HUES6 (cell line): Measurements from ENCODE around the gene MTREX.

ENCODE experiments used
- H3K27ac ChIP-seq: 2 replicates; pipeline ENCODE4 v1.7.0; 2013; ENCODE audit warnings: low read depth, mild to moderate bottlenecking, low read length, inconsistent platforms
- H3K27me3 ChIP-seq: 2 replicates; pipeline ENCODE4 v1.6.1; 2013; ENCODE audit warnings: low read length; ENCODE audit not compliant: control insufficient read depth, insufficient read depth
- H3K36me3 ChIP-seq: 2 replicates; pipeline ENCODE4 v1.6.1; 2013; ENCODE audit warnings: low read length; ENCODE audit not compliant: control insufficient read depth, insufficient read depth
- H3K4me1 ChIP-seq: 2 replicates; pipeline ENCODE4 v1.6.1; 2013; ENCODE audit warnings: low read length; ENCODE audit not compliant: control insufficient read depth, insufficient read depth
- H3K4me3 ChIP-seq: 2 replicates; pipeline ENCODE4 v1.5.1; 2013; ENCODE audit warnings: low read depth, low read length
- H3K9ac ChIP-seq: one replicate; pipeline ENCODE4 v1.6.1; 2013; ENCODE audit warnings: mild to moderate bottlenecking, low read length
- H3K9me3 ChIP-seq: 2 replicates; pipeline ENCODE4 v1.6.1; 2013; ENCODE audit warnings: low read depth, low read length; ENCODE audit not compliant: control insufficient read depth, insufficient read depth

MTREX gene

GRCh38 chr5:55446640-55447351, 139.0 kb downstream of the MTREX start:
- Histone ChIP-seq H3K9me3 (no peaks in the 10 kb centered on the region), H3K4me1 (peaks cover 5% of the 10 kb centered on the region; the same call in 1 of the 2 replicates), H3K9ac (no peak overlapping the region), H3K4me3 (no peak overlapping the region), H3K27ac (no peak overlapping the region), H3K36me3 (peaks cover 6% of the 10 kb centered on the region; the same call in 1 of the 2 replicates), H3K27me3 (no peaks in the 10 kb centered on the region)

- Histone ChIP-seq H3K27me3 (no peaks in the 10 kb centered on the region), H3K36me3 (peaks cover 8% of the 10 kb centered on the region; the same call in 1 of the 2 replicates), H3K4me3 (no peak overlapping the region), H3K9ac (no peak overlapping the region), H3K9me3 (no peaks in the 10 kb centered on the region), H3K27ac (no peak overlapping the region), H3K4me1 (peaks cover 16% of the 10 kb centered on the region; the same call in 1 of the 2 replicates)
Measured at GRCh38 chr5:55450050-55450765, 142.4 kb downstream of the MTREX start.

- Histone ChIP-seq H3K9ac (no peak overlapping the region), H3K4me3 (no peak overlapping the region), H3K36me3 (peaks cover 8% of the 10 kb centered on the region; the same call in 1 of the 2 replicates), H3K27me3 (no peaks in the 10 kb centered on the region), H3K4me1 (peaks cover 16% of the 10 kb centered on the region; the same call in 1 of the 2 replicates), H3K9me3 (no peaks in the 10 kb centered on the region), H3K27ac (no peak overlapping the region)
Measured at GRCh38 chr5:55451976-55452375, 144.2 kb downstream of the MTREX start.

GRCh38 chr5:55453211-55453610, 145.4 kb downstream of the MTREX start:
- no peak overlapping the region for H3K27ac ChIP-seq

DNA sequence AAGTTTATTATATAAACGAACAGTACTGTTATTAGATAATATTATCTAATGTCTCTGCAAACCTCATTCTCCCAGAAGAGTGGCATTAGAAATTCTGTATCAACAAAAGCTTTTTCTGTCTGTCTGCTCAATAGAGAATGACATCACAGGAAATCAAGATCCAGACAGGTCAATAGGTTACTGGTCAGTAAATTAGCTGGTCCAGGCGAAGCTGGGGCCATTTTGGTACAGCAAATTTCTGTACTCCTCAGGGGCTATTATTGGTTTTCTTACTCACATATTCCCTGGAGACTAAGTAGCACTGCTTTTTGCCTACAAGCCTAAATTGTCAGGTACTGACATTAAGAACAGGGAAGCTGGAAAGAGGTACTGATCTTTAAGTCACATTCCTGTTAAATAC, 146.5 kb downstream of the MTREX start:
- H3K27ac ChIP-seq: no peak overlapping the region
- no peak overlapping the region for H3K4me3 ChIP-seq
- H3K27me3 ChIP-seq: no peaks in the 10 kb centered on the region
- peaks cover 15% of the 10 kb centered on the region; the same call in 1 of the 2 replicates for H3K4me1 ChIP-seq
- no peak overlapping the region for H3K9ac ChIP-seq
- peaks cover 11% of the 10 kb centered on the region for H3K36me3 ChIP-seq
- no peaks in the 10 kb centered on the region for H3K9me3 ChIP-seq

More at GRCh38 chr5:55453211-55453610, 145.4 kb downstream of the MTREX start:
- Histone ChIP-seq H3K4me3 (no peak overlapping the region), H3K36me3 (peaks cover 11% of the 10 kb centered on the region), H3K9ac (no peak overlapping the region), H3K4me1 (peaks cover 13% of the 10 kb centered on the region; the same call in 1 of the 2 replicates), H3K27me3 (no peaks in the 10 kb centered on the region), H3K9me3 (no peaks in the 10 kb centered on the region)

DNA sequence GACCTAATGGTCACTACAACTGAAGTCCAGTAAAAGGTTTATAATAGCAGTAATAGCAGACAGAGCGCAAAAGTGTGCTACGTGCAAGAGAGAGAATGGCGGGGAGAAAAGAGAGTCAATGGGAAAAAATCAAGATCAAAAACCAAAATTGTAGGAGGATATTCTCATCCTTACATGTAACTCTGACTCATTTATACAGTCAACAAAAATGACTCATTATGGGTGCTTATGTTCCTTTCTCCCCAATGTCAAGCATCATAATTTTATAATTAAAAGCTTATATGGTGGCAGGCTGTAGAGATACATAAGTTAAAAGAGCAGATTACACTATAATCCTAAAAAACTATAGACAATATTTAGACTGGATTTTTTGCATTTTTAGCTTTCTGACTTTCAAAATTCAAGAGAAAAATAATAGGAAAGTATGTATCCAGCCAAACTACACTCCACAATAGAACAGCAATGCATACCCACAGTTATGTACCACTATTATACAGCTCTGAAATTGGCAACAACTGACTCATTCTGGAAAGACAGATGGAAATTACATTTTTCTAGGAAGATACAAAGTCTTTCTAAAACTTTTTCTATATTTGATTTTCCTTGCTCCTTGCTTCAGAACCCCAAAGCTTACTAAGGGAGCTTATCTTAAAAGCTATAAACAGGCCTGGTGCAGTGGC, 148.6 kb downstream of the MTREX start:
- H3K9me3 ChIP-seq: no peaks in the 10 kb centered on the region
- no peaks in the 10 kb centered on the region for H3K27me3 ChIP-seq
- H3K4me3 ChIP-seq: no peak overlapping the region
- peaks cover 22% of the 10 kb centered on the region; the same call in 1 of the 2 replicates for H3K4me1 ChIP-seq
- peaks cover 14% of the 10 kb centered on the region for H3K36me3 ChIP-seq
- H3K9ac ChIP-seq: no peak overlapping the region
- no peak overlapping the region for H3K27ac ChIP-seq

DNA sequence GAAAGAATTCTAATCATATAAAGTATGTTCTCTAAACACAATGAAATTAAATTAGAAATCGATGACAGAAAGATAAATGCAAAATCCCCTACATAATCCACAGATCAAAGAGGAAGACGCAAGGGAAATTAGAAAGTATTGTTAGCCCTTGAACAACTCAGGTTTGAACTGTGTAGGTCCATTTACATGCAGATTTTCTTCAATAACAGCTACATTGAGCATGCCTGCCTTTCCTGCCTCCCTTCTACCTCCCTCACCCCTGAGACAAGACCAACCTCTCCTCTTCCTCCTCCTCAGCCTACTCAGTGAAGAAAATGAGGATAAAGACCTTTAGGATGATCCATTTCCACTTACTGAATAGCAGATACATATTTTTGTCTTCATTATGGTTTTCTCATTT, 151.8 kb downstream of the MTREX start:
- no peaks in the 10 kb centered on the region for H3K9me3 ChIP-seq
- no peak overlapping the region for H3K27ac ChIP-seq
- no peak overlapping the region for H3K4me3 ChIP-seq
- no peaks in the 10 kb centered on the region for H3K27me3 ChIP-seq
- peaks cover 11% of the 10 kb centered on the region for H3K36me3 ChIP-seq
- peaks cover 8% of the 10 kb centered on the region; the same call in 1 of the 2 replicates for H3K4me1 ChIP-seq
- H3K9ac ChIP-seq: no peak overlapping the region

- peaks cover 33% of the 10 kb centered on the region for H3K36me3 ChIP-seq
- H3K27ac ChIP-seq: no peak overlapping the region
- no peak overlapping the region for H3K4me3 ChIP-seq
- H3K27me3 ChIP-seq: no peaks in the 10 kb centered on the region
- no peaks in the 10 kb centered on the region for H3K9me3 ChIP-seq
- H3K4me1 ChIP-seq: peaks cover 8% of the 10 kb centered on the region; the same call in 1 of the 2 replicates
- no peak overlapping the region for H3K9ac ChIP-seq
Measured at GRCh38 chr5:55463613-55464012, 155.8 kb downstream of the MTREX start.

DNA sequence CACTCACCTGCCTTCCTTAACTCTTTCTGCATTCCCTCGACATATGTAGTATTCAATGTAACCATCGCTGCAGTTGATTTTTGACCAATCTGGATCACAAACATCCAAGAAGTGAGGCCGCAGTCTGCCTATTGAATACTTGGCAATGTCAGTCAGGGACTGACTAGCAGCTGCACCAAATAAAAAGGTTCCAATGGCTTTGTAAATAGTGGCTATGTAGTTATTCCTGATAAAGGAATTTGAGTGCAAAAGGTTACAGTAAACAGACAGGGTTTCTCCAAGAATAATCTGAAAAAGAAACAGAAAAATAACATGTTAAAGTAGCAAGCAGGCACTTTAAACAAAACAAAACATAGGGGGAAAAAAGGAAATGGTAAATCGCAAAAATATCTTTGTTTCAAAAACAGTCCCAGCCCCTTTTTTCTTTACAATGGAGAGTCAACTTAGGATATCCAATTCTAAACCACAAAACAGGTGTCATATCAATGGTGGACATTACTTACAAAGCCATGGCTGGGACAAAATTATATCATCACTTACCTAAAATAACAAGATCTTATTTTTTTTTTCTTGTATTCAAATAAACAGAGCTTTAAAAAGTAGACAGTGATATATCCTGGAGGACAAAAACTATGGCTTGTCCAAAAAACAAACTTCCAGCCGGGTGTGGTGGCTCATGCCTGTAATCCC, 160.2 kb downstream of the MTREX start:
- H3K4me3 ChIP-seq: no peak overlapping the region
- no peaks in the 10 kb centered on the region for H3K27me3 ChIP-seq
- H3K36me3 ChIP-seq: peaks cover 31% of the 10 kb centered on the region
- H3K4me1 ChIP-seq: peaks cover 7% of the 10 kb centered on the region
- H3K9ac ChIP-seq: no peak overlapping the region
- no peaks in the 10 kb centered on the region for H3K9me3 ChIP-seq
- H3K27ac ChIP-seq: no peak overlapping the region

DNA sequence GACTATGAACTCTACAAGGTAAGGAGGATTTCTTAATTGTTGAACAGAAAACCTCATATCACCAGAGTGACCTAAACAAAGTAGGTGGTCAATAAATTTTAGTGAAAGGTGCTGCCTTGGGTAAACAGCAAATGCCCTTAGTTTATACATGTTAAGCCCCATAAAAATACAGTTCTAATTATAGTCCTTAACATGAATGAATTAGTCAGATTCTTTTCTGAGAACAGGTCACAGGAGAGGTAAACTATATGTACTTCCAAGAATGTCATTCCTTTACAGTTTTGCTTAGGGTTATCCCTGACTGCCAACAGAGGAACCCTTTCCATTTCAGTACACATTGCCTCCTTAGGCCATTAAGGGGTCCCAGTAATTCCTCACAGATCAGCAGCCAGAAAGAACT, 162.1 kb downstream of the MTREX start:
- Histone ChIP-seq H3K27ac (0 out of 2 replicates have a peak overlapping the region, but pooled peaks have one; percentile 34), H3K4me1 (peaks cover 7% of the 10 kb centered on the region), H3K9me3 (no peaks in the 10 kb centered on the region), H3K4me3 (no peak overlapping the region), H3K27me3 (no peaks in the 10 kb centered on the region), H3K36me3 (peaks cover 25% of the 10 kb centered on the region), H3K9ac (no peak overlapping the region)
